GM23248 (cell line): Measurements from ENCODE around the gene ZNF148. TPM values are rescaled to one million over a fixed set of nuclear protein-coding genes. Genes with fewer than 3 reads are reported as not detected.
A peak's percentile ranks its signal among the peaks of the same experiment; 100 is the strongest.

Source experiments
- DNase-seq: peaks from one replicate; pipeline ENCODE4 v3.0.0-alpha.2; 2015
- H2AFZ ChIP-seq: fragments of 200-600 bp; sonication (generic); 2 replicates; pipeline ENCODE4 v1.6.1; 2016; ENCODE audit warnings: antibody characterized with exemption
- H3F3A ChIP-seq: fragments of 200-600 bp; sonication (generic); 2 replicates; pipeline ENCODE4 v1.6.1; 2016; ENCODE audit warnings: mild to moderate bottlenecking, antibody characterized with exemption, mixed run types; ENCODE audit not compliant: insufficient read depth
- H3K27ac ChIP-seq: fragments of 200-600 bp; sonication (generic); 2 replicates; pipeline ENCODE4 v1.5.1; 2016; ENCODE audit warnings: mild to moderate bottlenecking
- H3K27me3 ChIP-seq: fragments of 200-600 bp; sonication (generic); replicated peaks from 2 replicates; pipeline ENCODE4 v1.6.1; 2016; ENCODE audit warnings: mild to moderate bottlenecking; ENCODE audit not compliant: insufficient read depth
- H3K36me3 ChIP-seq: fragments of 200-600 bp; sonication (generic); 2 replicates; pipeline ENCODE4 v1.6.1; 2016; ENCODE audit warnings: low read depth, mild to moderate bottlenecking
- H3K4me1 ChIP-seq: fragments of 200-600 bp; sonication (generic); 2 replicates; pipeline ENCODE4 v1.6.1; 2016; ENCODE audit warnings: mild to moderate bottlenecking; ENCODE audit not compliant: insufficient read depth
- H3K4me2 ChIP-seq: fragments of 200-600 bp; sonication (generic); one replicate; pipeline ENCODE4 v1.6.1; 2016; ENCODE audit warnings: mild to moderate bottlenecking; ENCODE audit not compliant: unreplicated experiment
- H3K4me3 ChIP-seq: fragments of 200-600 bp; sonication (generic); 2 replicates; pipeline ENCODE4 v1.5.1; 2016; ENCODE audit warnings: mild to moderate bottlenecking
- H3K79me2 ChIP-seq: fragments of 200-600 bp; sonication (generic); 2 replicates; pipeline ENCODE4 v1.6.1; 2016; ENCODE audit warnings: mild to moderate bottlenecking; ENCODE audit not compliant: insufficient read depth
- H3K9ac ChIP-seq: fragments of 200-600 bp; sonication (generic); 2 replicates; pipeline ENCODE4 v1.6.1; 2016; ENCODE audit warnings: mild to moderate bottlenecking
- H3K9me2 ChIP-seq: fragments of 200-600 bp; sonication (generic); 2 replicates; pipeline ENCODE4 v1.6.1; 2016; ENCODE audit warnings: mixed run types, mild to moderate bottlenecking, moderate library complexity; ENCODE audit not compliant: insufficient read depth
- H3K9me3 ChIP-seq: fragments of 200-600 bp; sonication (generic); one replicate; pipeline ENCODE4 v1.6.1; 2017; ENCODE audit warnings: low read depth
- H4K20me1 ChIP-seq: fragments of 200-600 bp; sonication (generic); 2 replicates; pipeline ENCODE4 v1.6.0; 2016; ENCODE audit not compliant: insufficient read depth
- EZH2 ChIP-seq: fragments of 200-600 bp; sonication (generic); IDR thresholded peaks from 2 replicates; pipeline ENCODE4 v1.6.1; 2018; ENCODE audit warnings: antibody characterized with exemption, mild to moderate bottlenecking; ENCODE audit not compliant: insufficient read depth, poor library complexity, severe bottlenecking
- EZH2phosphoT487 ChIP-seq: fragments of 200-600 bp; sonication (generic); IDR thresholded peaks from 2 replicates; pipeline ENCODE4 v1.6.1; 2018; ENCODE audit warnings: antibody characterized with exemption, moderate library complexity, mild to moderate bottlenecking, low read depth; ENCODE audit not compliant: insufficient read depth
- WGBS, 2 experiments: methylation state at CpG; one replicate each; pipeline ENCODE4 v1.1.6; 2015 to 2017; ENCODE audit warnings: low lambda C conversion rate in 2 of 2, low coverage in 1 of 2; ENCODE audit errors: missing lambda C conversion rate in 2 of 2; 5-methylcytosine and 5-hydroxymethylcytosine counted together
- in situ Hi-C: fragments of 300-500 bp; cut with MboI; formaldehyde crosslinking; loops from 2 replicates; pipeline ENCODE4 v1.15.0; 2020
- polyA plus RNA-seq: library from polyadenylated mRNA; unstranded; fragments of >200 nt; fragmentation: Nextera tagmentation; extraction: Ambion mirVana; gene quantifications from 2 replicates; pipeline ENCODE4 v1.2.1, GENCODE V29; 2016
- total RNA-seq: library from RNA; depleted of rRNA; stranded (reverse); fragments of >200 nt; shearing (Covaris generic); gene quantifications from 2 replicates; pipeline ENCODE4 v1.2.3, GENCODE V29; 2014

Gene ZNF148
- total and polyA plus RNA-seq, 2 experiments from 2014 or later, result 33.1 to 50.3 TPM

DNA sequence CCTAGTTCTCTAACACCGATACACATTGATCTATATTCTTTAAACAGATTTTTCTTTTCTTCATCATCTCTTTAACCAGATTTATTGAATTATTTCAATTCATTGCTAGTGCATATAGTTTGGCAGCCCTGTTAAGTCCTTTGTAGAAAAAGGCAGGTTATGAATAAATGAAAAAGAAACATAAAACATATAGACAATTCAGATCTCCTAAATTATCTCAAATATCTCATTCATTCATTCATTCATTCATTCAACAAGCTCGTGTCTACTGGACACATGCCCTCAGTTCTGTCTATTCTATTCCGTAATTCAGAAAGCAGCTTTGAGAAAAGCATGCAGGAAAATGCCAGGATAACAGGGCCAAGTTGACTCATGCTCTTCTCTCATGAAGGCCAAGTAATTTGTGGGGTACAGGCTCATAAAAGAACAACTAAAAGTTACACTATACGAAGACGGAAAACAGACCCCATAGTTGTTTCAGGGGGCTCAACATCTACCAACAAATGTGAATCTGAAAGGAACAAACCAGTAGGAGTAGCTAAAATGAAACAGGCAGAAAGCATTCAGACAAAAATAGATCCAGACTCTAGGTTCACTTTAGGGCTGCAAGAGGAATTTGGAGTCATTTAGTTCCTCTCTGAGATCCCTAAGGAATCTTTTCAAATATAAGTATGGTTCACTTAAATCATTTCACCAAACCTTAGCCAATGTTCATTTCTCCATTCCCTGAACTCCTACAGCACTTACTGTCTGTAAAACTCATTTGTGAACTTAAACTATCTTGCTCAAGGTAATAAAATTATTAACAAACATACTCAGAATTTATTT, 7.5 kb downstream of the ZNF148 start:
- Histone ChIP-seq H3K9me2 (no peaks in the 10 kb centered on the region), H2AFZ (no peak overlapping the region), H3K36me3 (no peaks in the 10 kb centered on the region), H3K27ac (peak overlapping the region; percentile 58), H3K27me3 (no peaks in the 10 kb centered on the region), H3K4me3 (peak overlapping the region; percentile 54), H4K20me1 (peaks cover 42% of the 10 kb centered on the region), H3K79me2 (peaks cover 100% of the 10 kb centered on the region), H3K9me3 (no peaks in the 10 kb centered on the region), H3K4me2 (peak overlapping the region; percentile 80), H3K4me1 (peaks cover 19% of the 10 kb centered on the region), H3F3A (peaks cover 22% of the 10 kb centered on the region), H3K9ac (0 out of 2 replicates have a peak overlapping the region, but pooled peaks have one; percentile 14)
- in situ Hi-C loops, result no loop called here
- TF ChIP-seq EZH2 (no peak), EZH2phosphoT487 (no peak)
- WGBS, 2 experiments, result 25 to 27% methylated on average over 5 of the region's 5 CpGs
- peak; percentile 85 for DNase-seq

DNA sequence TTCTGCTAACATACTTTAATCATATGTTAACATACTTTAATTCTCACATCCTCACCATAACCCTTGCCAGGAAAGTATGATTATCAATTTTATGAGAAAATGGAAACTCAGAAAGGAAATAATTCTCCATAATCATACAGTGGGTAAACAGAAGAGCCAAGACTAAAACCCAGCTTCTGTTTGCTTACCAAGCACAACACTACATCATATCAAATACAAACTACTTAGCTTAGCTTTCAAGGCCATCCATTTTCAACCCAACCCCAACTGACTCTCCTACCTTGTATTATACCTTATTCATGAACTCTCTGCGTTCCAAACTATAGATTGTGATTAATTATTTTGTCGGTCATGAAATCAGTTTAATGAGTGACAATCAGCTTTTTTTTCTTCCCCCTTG, 9.0 kb downstream of the ZNF148 start:
- Histone ChIP-seq H3K4me3 (no peak overlapping the region), H3K9ac (no peak overlapping the region), H3K4me1 (peaks cover 19% of the 10 kb centered on the region), H3K9me3 (no peaks in the 10 kb centered on the region), H3K4me2 (no peak overlapping the region), H3K27me3 (no peaks in the 10 kb centered on the region), H4K20me1 (peaks cover 42% of the 10 kb centered on the region), H3K27ac (no peak overlapping the region), H3K36me3 (no peaks in the 10 kb centered on the region), H2AFZ (no peak overlapping the region), H3K9me2 (no peaks in the 10 kb centered on the region), H3K79me2 (peaks cover 100% of the 10 kb centered on the region), H3F3A (peaks cover 22% of the 10 kb centered on the region)
- DNase-seq, result no peak
- in situ Hi-C loops, result no loop called here
- TF ChIP-seq EZH2phosphoT487 (no peak), EZH2 (no peak)
- 94 to 97% methylated on average over 2 of the region's 2 CpGs for whole genome bisulfite sequencing, 2 experiments

DNA sequence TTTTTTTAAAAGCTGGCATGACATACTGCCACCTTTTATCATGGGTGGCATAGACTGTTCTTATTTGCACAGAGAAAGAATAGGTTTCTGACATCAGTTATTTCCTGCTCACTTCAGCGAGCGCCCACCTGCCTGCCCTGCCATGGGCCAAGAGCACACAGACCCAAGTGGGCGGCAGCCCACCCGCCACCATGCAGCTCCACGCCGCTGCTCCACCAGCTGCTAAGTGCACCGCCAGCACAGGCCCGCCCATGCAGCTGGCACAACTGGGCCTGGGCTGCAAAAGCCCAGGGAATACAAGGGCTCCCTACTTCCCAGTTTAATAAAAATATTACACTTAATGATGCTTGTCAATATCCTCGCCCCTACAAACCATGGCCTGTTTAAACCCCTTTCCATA, 15.4 kb downstream of the ZNF148 start:
- DNase-seq, result no peak
- no peak for TF ChIP-seq EZH2
- no peak for TF ChIP-seq EZH2phosphoT487
- H3K27me3 ChIP-seq, result no peaks in the 10 kb centered on the region
- 95 to 96% methylated on average over 9 of the region's 9 CpGs for WGBS, 2 experiments
- H4K20me1 ChIP-seq, result peaks cover 15% of the 10 kb centered on the region
- peaks cover 6% of the 10 kb centered on the region; the same call in 1 of the 2 replicates for H3F3A ChIP-seq
- no peak overlapping the region for H3K9ac ChIP-seq
- no peaks in the 10 kb centered on the region for H3K9me3 ChIP-seq
- no peaks in the 10 kb centered on the region for H3K9me2 ChIP-seq
- peaks cover 100% of the 10 kb centered on the region for H3K79me2 ChIP-seq
- in situ Hi-C loops, result no loop called here
- H3K4me1 ChIP-seq, result peaks cover 12% of the 10 kb centered on the region
- no peak overlapping the region for H3K4me3 ChIP-seq
- no peak overlapping the region for H2AFZ ChIP-seq
- no peak overlapping the region for H3K4me2 ChIP-seq
- no peaks in the 10 kb centered on the region for H3K36me3 ChIP-seq
- H3K27ac ChIP-seq, result no peak overlapping the region

DNA sequence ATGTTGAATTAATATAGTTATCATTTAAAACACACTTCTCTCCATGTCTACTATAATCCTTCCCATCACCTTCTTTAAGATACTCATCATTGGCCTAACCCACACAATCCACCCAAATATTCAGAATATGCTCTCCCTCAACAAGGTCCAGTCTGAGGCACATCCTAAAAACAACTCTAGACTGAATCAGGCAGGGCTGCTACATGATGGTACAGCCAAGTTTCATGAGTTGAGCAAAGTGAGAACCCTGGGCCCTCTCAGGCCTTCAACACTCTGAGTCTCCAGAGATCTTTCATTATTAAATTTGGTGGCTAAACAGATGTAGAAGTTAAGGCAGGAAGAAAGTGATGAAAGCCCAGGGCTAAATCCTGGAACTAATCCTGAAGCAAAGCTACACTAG, 16.2 kb downstream of the ZNF148 start:
- H3K4me3 ChIP-seq, result no peak overlapping the region
- H3K9ac ChIP-seq, result no peak overlapping the region
- H3K36me3 ChIP-seq, result no peaks in the 10 kb centered on the region
- H3K4me1 ChIP-seq, result peaks cover 12% of the 10 kb centered on the region
- peaks cover 6% of the 10 kb centered on the region; the same call in 1 of the 2 replicates for H3F3A ChIP-seq
- H4K20me1 ChIP-seq, result peaks cover 19% of the 10 kb centered on the region; the same call in 1 of the 2 replicates
- H3K79me2 ChIP-seq, result peaks cover 100% of the 10 kb centered on the region
- no peak overlapping the region for H2AFZ ChIP-seq
- no peak for TF ChIP-seq EZH2phosphoT487
- no peak for TF ChIP-seq EZH2
- in situ Hi-C loops, result no loop called here
- H3K9me2 ChIP-seq, result no peaks in the 10 kb centered on the region
- H3K27me3 ChIP-seq, result no peaks in the 10 kb centered on the region
- H3K9me3 ChIP-seq, result no peaks in the 10 kb centered on the region
- DNase-seq, result no peak
- no peak overlapping the region for H3K27ac ChIP-seq
- H3K4me2 ChIP-seq, result no peak overlapping the region

DNA sequence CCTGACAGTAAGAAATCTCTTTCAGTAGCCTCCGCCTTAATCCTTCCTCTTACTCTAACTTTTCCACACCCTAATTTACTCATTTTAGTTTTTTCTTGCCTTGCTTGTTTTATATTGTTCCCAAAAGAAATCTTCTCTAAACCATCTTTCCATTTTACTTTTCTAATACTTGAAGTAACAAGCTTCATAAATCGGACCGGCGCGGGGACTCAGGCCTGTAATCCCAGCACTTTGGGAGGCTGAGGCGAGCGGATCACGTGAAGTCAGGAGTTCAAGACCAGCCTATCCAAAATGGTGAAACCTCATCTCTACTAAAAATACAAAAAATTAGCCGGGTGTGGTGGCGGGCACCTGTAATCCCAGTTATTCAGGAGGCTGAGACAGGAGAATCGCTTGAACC, 17.3 kb downstream of the ZNF148 start:
- H3F3A ChIP-seq, result peaks cover 6% of the 10 kb centered on the region; the same call in 1 of the 2 replicates
- H3K4me2 ChIP-seq, result peak overlapping the region; percentile 79
- H3K9me2 ChIP-seq, result no peaks in the 10 kb centered on the region
- H3K9me3 ChIP-seq, result no peaks in the 10 kb centered on the region
- 83 to 87% methylated on average over 11 of the region's 11 CpGs for WGBS, 2 experiments
- H3K36me3 ChIP-seq, result no peaks in the 10 kb centered on the region
- peak overlapping the region; percentile 53 for H3K27ac ChIP-seq
- peak overlapping the region; percentile 77 for H3K9ac ChIP-seq
- no peak for TF ChIP-seq EZH2
- TF ChIP-seq EZH2phosphoT487, result no peak
- H4K20me1 ChIP-seq, result peaks cover 11% of the 10 kb centered on the region
- H3K4me1 ChIP-seq, result peaks cover 12% of the 10 kb centered on the region
- peak overlapping the region; percentile 46; the same call in 1 of the 2 replicates for H2AFZ ChIP-seq
- in situ Hi-C loops, result no loop called here
- peak; percentile 26 for DNase-seq
- no peaks in the 10 kb centered on the region for H3K27me3 ChIP-seq
- peaks cover 100% of the 10 kb centered on the region for H3K79me2 ChIP-seq
- H3K4me3 ChIP-seq, result peak overlapping the region; percentile 77
